ENCODE results near the gene TMTC1. TPM values are rescaled to one million over a fixed set of nuclear protein-coding genes. Genes with fewer than 3 reads are reported as not detected.
A peak's percentile ranks its signal among the peaks of the same experiment; 100 is the strongest.

Gene TMTC1
- total and polyA plus RNA-seq, 9 of the 15 experiments (the other 6 are each of a cell fraction or from before 2014, with no cell fraction given): under 0.01 to 0.18 (median 0.06) TPM; not detected in 2

DNA sequence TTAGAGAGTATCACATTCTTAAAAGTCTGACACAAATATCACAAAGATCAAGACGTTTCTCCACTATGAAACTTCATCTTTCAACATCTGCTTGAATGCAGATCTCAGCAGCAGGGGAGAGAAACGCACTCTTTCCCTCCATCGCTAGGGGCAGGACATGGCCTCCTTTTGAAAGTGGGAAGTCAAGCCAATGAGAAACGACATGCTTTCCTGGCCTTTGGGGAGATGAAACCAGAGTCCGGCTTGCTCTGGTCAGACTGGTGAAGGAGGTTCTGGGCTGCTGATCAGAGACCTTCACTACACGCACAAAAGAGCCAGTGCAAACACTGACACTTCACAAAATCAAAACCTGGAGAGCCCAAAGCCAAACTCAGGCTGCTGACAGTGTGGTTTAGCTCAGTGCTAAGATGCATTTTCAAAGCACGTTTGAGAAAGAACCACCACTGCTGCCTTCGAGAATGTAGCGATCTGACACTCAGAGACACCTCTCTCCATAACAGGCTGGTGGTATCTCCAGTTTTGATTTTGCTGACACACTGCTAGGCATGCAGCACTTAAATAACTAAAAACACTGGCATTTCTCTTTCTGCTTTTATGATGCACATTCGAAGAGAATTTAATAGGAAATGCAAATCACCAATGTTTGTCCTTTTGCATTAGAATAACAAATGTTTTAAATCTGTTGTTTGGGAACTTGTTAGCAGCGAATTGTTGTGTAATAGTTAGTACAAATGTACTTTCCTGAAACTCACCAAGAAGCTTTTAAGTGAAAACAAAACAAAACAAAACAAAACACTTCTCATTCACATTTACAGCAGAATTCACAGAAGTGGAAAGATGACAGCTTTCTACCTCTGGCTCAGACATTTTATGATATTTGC, 192.4 kb downstream of the TMTC1 start:
- Histone ChIP-seq H3K9me3 (replicated peaks; ENCODE audit: control insufficient read depth, insufficient read depth, low read depth, low read length) (no peaks in the 10 kb centered on the region), H3K79me2 (ENCODE audit: control insufficient read depth, insufficient read depth, low read length) (no peaks in the 10 kb centered on the region), H3K9me1 (ENCODE audit: control insufficient read depth, insufficient read depth, low read length) (no peaks in the 10 kb centered on the region), H3K27ac (ENCODE audit: extremely low read depth, low read depth, low read length) (no peak overlapping the region), H2AFZ (ENCODE audit: low read depth, low read length) (no peak overlapping the region), H3K4me2 (ENCODE audit: insufficient read depth, low read length) (no peak overlapping the region), H3K9ac (ENCODE audit: insufficient read depth in 1 of 2, low read depth in 2 of 2, low read length in 2 of 2) (no peak overlapping the region), H4K20me1 (replicated peaks; ENCODE audit: control insufficient read depth, insufficient read depth, low read length) (no peaks in the 10 kb centered on the region), H3K4me3 (no peak overlapping the region), H3K27me3 (ENCODE audit: control insufficient read depth in 2 of 2, insufficient read depth in 2 of 2, low read length in 2 of 2) (no peaks in the 10 kb centered on the region), H3K4me1 (replicated peaks in 1 of 2; ENCODE audit: control insufficient read depth in 2 of 2, insufficient read depth in 2 of 2, low read length in 2 of 2) (no peaks in the 10 kb centered on the region), H3K36me3 (ENCODE audit: control insufficient read depth, insufficient read depth, low read length) (no peaks in the 10 kb centered on the region)
- intact Hi-C loops (cut with micrococcal nuclease) (no loop called here), in situ Hi-C loops (cut with MboI) (no loop called here)
- 0% methylated on average over 11 of the region's 11 CpGs for WGBS (ENCODE audit: insufficient coverage, low coverage, missing lambda C conversion rate)
- BruUV-seq (replicated peaks): no TSS peak
- ATAC-seq (peak; percentile 67), FAIRE-seq (no peak), DNase-seq (ENCODE audit: extremely low read depth in 1 of 4, low spot score in 3 of 4) (peak in 2 of 4 experiments; percentile 5 to 9)
- ChIA-PET POLR2A (interaction anchor here (0.6 kb wide), 1 partner anchor 22 kb away, joined by 3 read pairs; no protein-coding TSS in a partner anchor), CTCF (ENCODE audit: low intra/inter-chr PET ratio) (no interaction called here)
- no peak for TF ChIP-seq RBM14 (IDR thresholded peaks at IDR 0.05; ENCODE audit: borderline replicate concordance, insufficient read depth, low read depth, low read length)
- no peak for TF ChIP-seq ETS2 (tag; IDR thresholded peaks at IDR 0.05; ENCODE audit: borderline replicate concordance, poor library complexity, severe bottlenecking)
- TF ChIP-seq, protein P1, sequence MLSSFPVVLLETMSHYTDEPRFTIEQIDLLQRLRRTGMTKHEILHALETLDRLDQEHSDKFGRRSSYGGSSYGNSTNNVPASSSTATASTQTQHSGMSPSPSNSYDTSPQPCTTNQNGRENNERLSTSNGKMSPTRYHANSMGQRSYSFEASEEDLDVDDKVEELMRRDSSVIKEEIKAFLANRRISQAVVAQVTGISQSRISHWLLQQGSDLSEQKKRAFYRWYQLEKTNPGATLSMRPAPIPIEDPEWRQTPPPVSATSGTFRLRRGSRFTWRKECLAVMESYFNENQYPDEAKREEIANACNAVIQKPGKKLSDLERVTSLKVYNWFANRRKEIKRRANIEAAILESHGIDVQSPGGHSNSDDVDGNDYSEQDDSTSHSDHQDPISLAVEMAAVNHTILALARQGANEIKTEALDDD (IDR thresholded peaks at IDR 0.05): no peak
- TF ChIP-seq, protein P2, sequence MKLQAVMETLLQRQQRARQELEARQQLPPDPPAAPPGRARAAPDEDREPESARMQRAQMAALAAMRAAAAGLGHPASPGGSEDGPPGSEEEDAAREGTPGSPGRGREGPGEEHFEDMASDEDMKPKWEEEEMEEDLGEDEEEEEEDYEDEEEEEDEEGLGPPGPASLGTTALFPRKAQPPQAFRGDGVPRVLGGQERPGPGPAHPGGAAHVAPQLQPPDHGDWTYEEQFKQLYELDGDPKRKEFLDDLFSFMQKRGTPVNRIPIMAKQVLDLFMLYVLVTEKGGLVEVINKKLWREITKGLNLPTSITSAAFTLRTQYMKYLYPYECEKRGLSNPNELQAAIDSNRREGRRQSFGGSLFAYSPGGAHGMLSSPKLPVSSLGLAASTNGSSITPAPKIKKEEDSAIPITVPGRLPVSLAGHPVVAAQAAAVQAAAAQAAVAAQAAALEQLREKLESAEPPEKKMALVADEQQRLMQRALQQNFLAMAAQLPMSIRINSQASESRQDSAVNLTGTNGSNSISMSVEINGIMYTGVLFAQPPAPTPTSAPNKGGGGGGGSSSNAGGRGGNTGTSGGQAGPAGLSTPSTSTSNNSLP (IDR thresholded peaks at IDR 0.05; ENCODE audit: borderline replicate concordance, low read depth, low read length): no peak
- TF ChIP-seq RAD21 (CRISPR knock-in tag; conservative IDR thresholded peaks at IDR 0.05 in 1 of 2, IDR thresholded peaks at IDR 0.05 in 1 of 2): 0 out of 4 replicates have a peak, but pooled peaks of 1 of the 2 experiments have one; percentile 16
- no peak for TF ChIP-seq KLF16 (IDR thresholded peaks at IDR 0.05)
- TF ChIP-seq, protein P3, sequence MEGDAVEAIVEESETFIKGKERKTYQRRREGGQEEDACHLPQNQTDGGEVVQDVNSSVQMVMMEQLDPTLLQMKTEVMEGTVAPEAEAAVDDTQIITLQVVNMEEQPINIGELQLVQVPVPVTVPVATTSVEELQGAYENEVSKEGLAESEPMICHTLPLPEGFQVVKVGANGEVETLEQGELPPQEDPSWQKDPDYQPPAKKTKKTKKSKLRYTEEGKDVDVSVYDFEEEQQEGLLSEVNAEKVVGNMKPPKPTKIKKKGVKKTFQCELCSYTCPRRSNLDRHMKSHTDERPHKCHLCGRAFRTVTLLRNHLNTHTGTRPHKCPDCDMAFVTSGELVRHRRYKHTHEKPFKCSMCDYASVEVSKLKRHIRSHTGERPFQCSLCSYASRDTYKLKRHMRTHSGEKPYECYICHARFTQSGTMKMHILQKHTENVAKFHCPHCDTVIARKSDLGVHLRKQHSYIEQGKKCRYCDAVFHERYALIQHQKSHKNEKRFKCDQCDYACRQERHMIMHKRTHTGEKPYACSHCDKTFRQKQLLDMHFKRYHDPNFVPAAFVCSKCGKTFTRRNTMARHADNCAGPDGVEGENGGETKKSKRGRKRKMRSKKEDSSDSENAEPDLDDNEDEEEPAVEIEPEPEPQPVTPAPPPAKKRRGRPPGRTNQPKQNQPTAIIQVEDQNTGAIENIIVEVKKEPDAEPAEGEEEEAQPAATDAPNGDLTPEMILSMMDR (IDR thresholded peaks at IDR 0.05 in 2 of 3, conservative IDR thresholded peaks at IDR 0.05 in 1 of 3; ENCODE audit: insufficient read depth in 2 of 3, low read depth in 1 of 3, low read length in 3 of 3): peak; percentile 11 to 33 (median 23); a peak in 3 of 6 replicates

Measured in K562 (cell line).